H1 (cell line): ENCODE data around the gene SGMS2.

Experiments
- BRCA1 ChIP-seq: IDR thresholded peaks from 2 replicates; pipeline ENCODE4 v1.6.1; 2012; ENCODE audit warnings: low read depth, low read length, improper control_type of control experiment
- CEBPB ChIP-seq: IDR thresholded peaks from 2 replicates; pipeline ENCODE4 v1.6.1; 2012; ENCODE audit warnings: low read depth, low read length
- CHD2 ChIP-seq: IDR thresholded peaks from 2 replicates; pipeline ENCODE4 v1.6.1; 2012; ENCODE audit warnings: low read length, improper control_type of control experiment
- EP300 ChIP-seq, 2 experiments: IDR thresholded peaks; 1 replicate in 1 of 2; 2 replicates in 1 of 2; pipeline ENCODE4 v1.6.1; 2011 to 2012; ENCODE audit warnings: low read depth in 2 of 2, low read length in 2 of 2, mild to moderate bottlenecking in 2 of 2, borderline replicate concordance in 1 of 2, inconsistent platforms in 1 of 2, moderate library complexity in 1 of 2
- EZH2 ChIP-seq: fragments of 200-600 bp; sonication (generic); IDR thresholded peaks from 2 replicates; pipeline ENCODE4 v1.7.1; 2012; ENCODE audit warnings: low read depth, mild to moderate bottlenecking, moderate library complexity, low read length, inconsistent platforms; ENCODE audit not compliant: severe bottlenecking
- GABPA ChIP-seq: IDR thresholded peaks from 2 replicates; pipeline ENCODE4 v1.6.1; 2011; ENCODE audit warnings: mild to moderate bottlenecking, low read length, moderate library complexity, borderline replicate concordance; ENCODE audit not compliant: insufficient read depth
- JUN ChIP-seq: IDR thresholded peaks from 2 replicates; pipeline ENCODE4 v1.6.1; 2011; ENCODE audit warnings: low read depth, mild to moderate bottlenecking, improper control_type of control experiment, low read length
- POLR2A ChIP-seq, 2 experiments: IDR thresholded peaks; 1 replicate in 1 of 2; 2 replicates in 1 of 2; pipeline ENCODE4 v1.6.1; 2011; ENCODE audit warnings: low read depth in 2 of 2, low read length in 2 of 2, mild to moderate bottlenecking in 2 of 2; ENCODE audit errors: control extremely low read depth in 1 of 2
- RFX5 ChIP-seq: IDR thresholded peaks from 2 replicates; pipeline ENCODE4 v1.6.1; 2011; ENCODE audit warnings: low read depth, low read length, improper control_type of control experiment, borderline replicate concordance
- SIN3A ChIP-seq, 2 experiments: IDR thresholded peaks in 1 of 2; conservative IDR thresholded peaks in 1 of 2; 2 replicates each; pipeline ENCODE4 v1.6.1; 2011 to 2012; ENCODE audit warnings: low read length in 2 of 2, improper control_type of control experiment in 1 of 2, low read depth in 1 of 2, mild to moderate bottlenecking in 1 of 2
- SIRT6 ChIP-seq: IDR thresholded peaks from one replicate; pipeline ENCODE4 v1.7.1; 2012; ENCODE audit warnings: low read length, inconsistent platforms
- TF ChIP-seq, protein P1 (sequence below): IDR thresholded peaks from 2 replicates; pipeline ENCODE4 v1.6.1; 2011; ENCODE audit warnings: low read depth, mild to moderate bottlenecking, low read length; ENCODE audit not compliant: insufficient read depth
- TF ChIP-seq, protein P2 (sequence below), 3 experiments: IDR thresholded peaks; 1 replicate in 2 of 3; 2 replicates in 1 of 3; pipeline versions ENCODE4 v1.5.1 to v1.6.1; 2011; ENCODE audit warnings: low read length in 3 of 3, mild to moderate bottlenecking in 3 of 3, inconsistent platforms in 2 of 3, low read depth in 1 of 3, moderate library complexity in 1 of 3; ENCODE audit not compliant: insufficient read depth in 1 of 3; ENCODE audit errors: control extremely low read depth in 1 of 3

DNA sequence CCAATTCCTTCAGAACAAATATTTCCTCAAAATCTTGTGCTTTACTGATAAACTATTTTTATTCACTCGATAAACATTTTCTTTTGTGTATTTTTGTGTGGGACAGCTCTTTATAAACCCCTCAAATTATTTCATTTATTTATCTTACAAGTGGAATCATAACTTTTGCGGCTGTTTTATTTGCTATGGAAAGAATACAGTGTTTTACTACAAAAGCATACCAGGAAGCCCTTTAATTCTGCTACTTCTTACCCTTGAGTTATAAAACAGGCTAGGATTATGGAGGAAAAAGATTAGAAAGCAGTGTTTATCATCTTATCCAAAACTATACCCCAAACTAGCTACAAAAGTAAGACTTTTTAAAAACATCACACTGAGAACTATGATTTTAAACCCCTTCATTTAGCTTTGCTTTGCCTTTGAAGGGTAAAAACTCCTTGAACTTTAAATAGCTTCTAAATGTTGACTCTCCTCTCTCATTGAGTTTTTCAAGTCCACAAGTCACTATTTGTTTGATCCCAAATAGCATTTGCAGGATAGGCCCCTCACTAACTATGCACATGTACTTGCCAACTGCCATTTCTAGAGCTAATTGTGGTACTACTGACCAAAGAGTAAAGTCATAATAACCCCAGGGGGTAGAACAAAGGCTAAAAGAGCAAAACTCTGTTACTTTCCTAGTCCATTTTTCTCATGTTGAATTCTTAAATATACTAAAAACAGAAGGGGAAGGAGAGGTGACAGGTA, 45.8 kb upstream of the SGMS2 start:
- TF ChIP-seq JUN: no peak
- TF ChIP-seq SIRT6: no peak
- TF ChIP-seq, protein P1, sequence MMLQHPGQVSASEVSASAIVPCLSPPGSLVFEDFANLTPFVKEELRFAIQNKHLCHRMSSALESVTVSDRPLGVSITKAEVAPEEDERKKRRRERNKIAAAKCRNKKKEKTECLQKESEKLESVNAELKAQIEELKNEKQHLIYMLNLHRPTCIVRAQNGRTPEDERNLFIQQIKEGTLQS: no peak
- no peak for TF ChIP-seq EZH2
- no peak for TF ChIP-seq SIN3A (conservative IDR thresholded peaks at IDR 0.05 in 1 of 2, IDR thresholded peaks at IDR 0.05 in 1 of 2; ENCODE audit: low read depth in 1 of 2, low read length in 2 of 2)
- no peak for TF ChIP-seq POLR2A (IDR thresholded peaks at IDR 0.05; ENCODE audit: control extremely low read depth in 1 of 2, low read depth in 2 of 2, low read length in 2 of 2)
- TF ChIP-seq, protein P2, sequence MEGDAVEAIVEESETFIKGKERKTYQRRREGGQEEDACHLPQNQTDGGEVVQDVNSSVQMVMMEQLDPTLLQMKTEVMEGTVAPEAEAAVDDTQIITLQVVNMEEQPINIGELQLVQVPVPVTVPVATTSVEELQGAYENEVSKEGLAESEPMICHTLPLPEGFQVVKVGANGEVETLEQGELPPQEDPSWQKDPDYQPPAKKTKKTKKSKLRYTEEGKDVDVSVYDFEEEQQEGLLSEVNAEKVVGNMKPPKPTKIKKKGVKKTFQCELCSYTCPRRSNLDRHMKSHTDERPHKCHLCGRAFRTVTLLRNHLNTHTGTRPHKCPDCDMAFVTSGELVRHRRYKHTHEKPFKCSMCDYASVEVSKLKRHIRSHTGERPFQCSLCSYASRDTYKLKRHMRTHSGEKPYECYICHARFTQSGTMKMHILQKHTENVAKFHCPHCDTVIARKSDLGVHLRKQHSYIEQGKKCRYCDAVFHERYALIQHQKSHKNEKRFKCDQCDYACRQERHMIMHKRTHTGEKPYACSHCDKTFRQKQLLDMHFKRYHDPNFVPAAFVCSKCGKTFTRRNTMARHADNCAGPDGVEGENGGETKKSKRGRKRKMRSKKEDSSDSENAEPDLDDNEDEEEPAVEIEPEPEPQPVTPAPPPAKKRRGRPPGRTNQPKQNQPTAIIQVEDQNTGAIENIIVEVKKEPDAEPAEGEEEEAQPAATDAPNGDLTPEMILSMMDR (IDR thresholded peaks at IDR 0.05; ENCODE audit: control extremely low read depth in 1 of 3, insufficient read depth in 1 of 3, low read depth in 1 of 3, low read length in 3 of 3): no peak
- no peak for TF ChIP-seq RFX5
- TF ChIP-seq BRCA1: no peak
- TF ChIP-seq GABPA: no peak
- no peak for TF ChIP-seq CHD2
- TF ChIP-seq EP300 (IDR thresholded peaks at IDR 0.05; ENCODE audit: borderline replicate concordance in 1 of 2, low read depth in 2 of 2, low read length in 2 of 2): no peak
- TF ChIP-seq CEBPB: no peak
